H1 (cell line): ENCODE data around the gene SH3YL1. TPM values are rescaled to one million over a fixed set of nuclear protein-coding genes. Genes with fewer than 3 reads are reported as not detected.

ENCODE experiments used
- CTCF ChIA-PET: fragments of 300-600 bp; sonication (Branson Sonifier 250); formaldehyde crosslinking; loops from one replicate; lab custom pipeline; 2021; ENCODE audit not compliant: partially characterized antibody; lab: Charles Lee
- POLR2A ChIA-PET: fragments of 300-600 bp; sonication (Branson Sonifier 250); formaldehyde crosslinking; loops from one replicate; lab custom pipeline; 2021; ENCODE audit warnings: inconsistent platforms; ENCODE audit not compliant: partially characterized antibody; lab: Charles Lee
- DNase-seq, 2 experiments: peaks; one replicate each; pipeline versions ENCODE4 v3.0.0 to v3.0.0-alpha.2; 2010 to 2022; ENCODE audit warnings: low spot score in 2 of 2, low read depth in 1 of 2, mixed read lengths in 1 of 2
- FAIRE-seq: peaks from 2 replicates; lab custom pipeline; 2011; peaks lifted over from hg19 to GRCh38; lab: Jason Lieb, UNC
- H2AFZ ChIP-seq: 2 replicates; pipeline ENCODE4 v1.8.1; 2012; ENCODE audit warnings: low read length, inconsistent platforms
- H2AK5ac ChIP-seq: 2 replicates; pipeline ENCODE4 v1.6.1; 2013; ENCODE audit warnings: low read depth, low read length
- H2BK120ac ChIP-seq: replicated peaks from 2 replicates; pipeline ENCODE3; 2013; ENCODE audit warnings: low read depth, low read length, inconsistent platforms
- H2BK12ac ChIP-seq: 2 replicates; pipeline ENCODE4 v1.6.1; 2013; ENCODE audit warnings: low read depth, low read length
- H2BK15ac ChIP-seq: 2 replicates; pipeline ENCODE4 v1.6.1; 2013; ENCODE audit warnings: low read length
- H2BK20ac ChIP-seq: 2 replicates; pipeline ENCODE4 v1.6.1; 2013; ENCODE audit warnings: low read length
- H2BK5ac ChIP-seq: 2 replicates; pipeline ENCODE4 v1.6.1; 2013; ENCODE audit warnings: low read depth, low read length
- H3K14ac ChIP-seq: 2 replicates; pipeline ENCODE4 v1.6.1; 2013; ENCODE audit warnings: inconsistent platforms; ENCODE audit not compliant: insufficient read length
- H3K18ac ChIP-seq: 2 replicates; pipeline ENCODE4 v1.6.1; 2013; ENCODE audit warnings: low read length; ENCODE audit errors: extremely low read depth
- H3K23ac ChIP-seq: 2 replicates; pipeline ENCODE4 v1.6.1; 2013; ENCODE audit warnings: inconsistent platforms; ENCODE audit not compliant: insufficient read length
- H3K23me2 ChIP-seq: 2 replicates; pipeline ENCODE4 v1.6.1; 2013; ENCODE audit warnings: low read depth, low read length
- H3K27ac ChIP-seq: 2 replicates; pipeline ENCODE4 v1.6.1; 2011; ENCODE audit warnings: low read depth, low read length, inconsistent platforms
- H3K27me3 ChIP-seq, 4 experiments: replicated peaks in 1 of 4; 1 replicate in 1 of 4; 2 replicates in 3 of 4; pipeline versions ENCODE4 v1.6.1 to v1.8.1; 2011 to 2013; ENCODE audit warnings: low read length in 3 of 4, mild to moderate bottlenecking in 3 of 4, inconsistent platforms in 2 of 4, mixed read lengths in 2 of 4, moderate library complexity in 1 of 4; ENCODE audit not compliant: control insufficient read depth in 3 of 4, insufficient read depth in 3 of 4; ENCODE audit errors: extremely low read depth in 1 of 4
- H3K36me3 ChIP-seq, 4 experiments: 2 replicates each; pipeline versions ENCODE4 v1.6.1 to v1.8.1; 2011 to 2013; ENCODE audit warnings: mild to moderate bottlenecking in 4 of 4, low read length in 3 of 4, moderate library complexity in 2 of 4, control low read depth in 1 of 4, inconsistent platforms in 1 of 4; ENCODE audit not compliant: insufficient read depth in 4 of 4, control insufficient read depth in 2 of 4
- H3K4ac ChIP-seq: replicated peaks from 2 replicates; pipeline ENCODE3; 2013; ENCODE audit warnings: low read length, low read depth, mixed read lengths, inconsistent platforms; ENCODE audit not compliant: insufficient read length
- H3K4me1 ChIP-seq, 4 experiments: replicated peaks in 1 of 4; 1 replicate in 1 of 4; 2 replicates in 3 of 4; pipeline versions ENCODE4 v1.6.1 to v1.8.1; 2011 to 2013; ENCODE audit warnings: low read length in 3 of 4, inconsistent platforms in 2 of 4, mixed read lengths in 1 of 4; ENCODE audit not compliant: insufficient read depth in 4 of 4, control insufficient read depth in 3 of 4
- H3K4me2 ChIP-seq, 2 experiments: 2 replicates each; pipeline versions ENCODE4 v1.6.1 to v1.8.1; 2011 to 2013; ENCODE audit warnings: low read depth in 2 of 2, low read length in 2 of 2, control low read depth in 1 of 2, inconsistent platforms in 1 of 2, mild to moderate bottlenecking in 1 of 2; ENCODE audit not compliant: insufficient read depth in 1 of 2
- H3K4me3 ChIP-seq, 4 experiments: fragments of 200-600, 300-600 bp in 1 of 4; sonication (generic), shearing (Covaris generic), sonication (Bioruptor Twin) in 1 of 4; 2 replicates each; pipeline versions ENCODE4 v1.5.1 to v1.8.1; 2011 to 2016; ENCODE audit warnings: low read length in 4 of 4, low read depth in 3 of 4, control low read depth in 2 of 4, inconsistent platforms in 2 of 4, mild to moderate bottlenecking in 2 of 4, mixed read lengths in 1 of 4, moderate library complexity in 1 of 4; ENCODE audit not compliant: insufficient read depth in 2 of 4; ENCODE audit errors: extremely low read depth in 1 of 4
- H3K56ac ChIP-seq: replicated peaks from 2 replicates; pipeline ENCODE3; 2013; ENCODE audit warnings: low read depth, mild to moderate bottlenecking, mixed read lengths, low read length, inconsistent platforms; ENCODE audit not compliant: insufficient read length
- H3K79me1 ChIP-seq: 2 replicates; pipeline ENCODE4 v1.6.1; 2013; ENCODE audit warnings: low read depth, low read length, control low read depth
- H3K79me2 ChIP-seq, 2 experiments: 2 replicates each; pipeline versions ENCODE4 v1.6.1 to v1.8.1; 2012 to 2013; ENCODE audit warnings: low read length in 2 of 2, mild to moderate bottlenecking in 2 of 2, inconsistent platforms in 1 of 2; ENCODE audit not compliant: insufficient read depth in 2 of 2, control insufficient read depth in 1 of 2
- H3K9ac ChIP-seq, 4 experiments: replicated peaks in 1 of 4; 1 replicate in 1 of 4; 2 replicates in 3 of 4; pipeline versions ENCODE4 v1.6.1 to v1.8.1; 2011 to 2013; ENCODE audit warnings: low read depth in 3 of 4, low read length in 3 of 4, control low read depth in 2 of 4, mild to moderate bottlenecking in 2 of 4, moderate library complexity in 2 of 4, inconsistent platforms in 1 of 4; ENCODE audit errors: extremely low read depth in 1 of 4
- H3K9me3 ChIP-seq, 2 experiments: 2 replicates each; pipeline versions ENCODE4 v1.6.1 to v1.8.1; 2012 to 2013; ENCODE audit warnings: mild to moderate bottlenecking in 2 of 2, moderate library complexity in 2 of 2, control low read depth in 1 of 2, inconsistent platforms in 1 of 2, low read depth in 1 of 2, low read length in 1 of 2, mixed read lengths in 1 of 2; ENCODE audit not compliant: insufficient read depth in 2 of 2
- H4K20me1 ChIP-seq, 2 experiments: replicated peaks in 1 of 2; 2 replicates each; pipeline versions ENCODE3 to v1.8.1; 2011 to 2013; ENCODE audit warnings: inconsistent platforms in 2 of 2, low read length in 2 of 2, mild to moderate bottlenecking in 1 of 2; ENCODE audit not compliant: insufficient read depth in 2 of 2, control insufficient read depth in 1 of 2
- H4K5ac ChIP-seq: 2 replicates; pipeline ENCODE4 v1.6.1; 2013; ENCODE audit warnings: low read length, low read depth, mixed read lengths, inconsistent platforms; ENCODE audit not compliant: insufficient read length
- H4K8ac ChIP-seq: 2 replicates; pipeline ENCODE4 v1.8.0; 2013; ENCODE audit warnings: mild to moderate bottlenecking, moderate library complexity, low read length, inconsistent platforms; ENCODE audit not compliant: insufficient read depth; ENCODE audit errors: extremely low read depth
- H4K91ac ChIP-seq: replicated peaks from 2 replicates; pipeline ENCODE3; 2013; ENCODE audit warnings: low read length, mixed read lengths, inconsistent platforms; ENCODE audit not compliant: insufficient read length
- BCL11A ChIP-seq, 2 experiments: IDR thresholded peaks; one replicate each; pipeline ENCODE4 v1.6.1; 2011; ENCODE audit warnings: low read depth in 2 of 2, low read length in 2 of 2, mild to moderate bottlenecking in 2 of 2
- CTCF ChIP-seq, 3 experiments: IDR thresholded peaks; 1 replicate in 2 of 3; 2 replicates in 1 of 3; pipeline versions ENCODE4 v1.5.1 to v1.6.1; 2011; ENCODE audit warnings: low read length in 3 of 3, mild to moderate bottlenecking in 3 of 3, inconsistent platforms in 2 of 3, low read depth in 1 of 3, moderate library complexity in 1 of 3; ENCODE audit not compliant: insufficient read depth in 1 of 3; ENCODE audit errors: control extremely low read depth in 1 of 3
- HDAC6 ChIP-seq: IDR thresholded peaks from one replicate; pipeline ENCODE4 v1.7.1; 2012; ENCODE audit warnings: low read depth, mild to moderate bottlenecking, inconsistent platforms, low read length, moderate library complexity
- MAFK ChIP-seq: IDR thresholded peaks from 2 replicates; pipeline ENCODE4 v1.6.1; 2012; ENCODE audit warnings: low read depth, mild to moderate bottlenecking, improper control_type of control experiment, low read length
- RAD21 ChIP-seq, 2 experiments: IDR thresholded peaks in 1 of 2; conservative IDR thresholded peaks in 1 of 2; 2 replicates each; pipeline ENCODE4 v1.6.1; 2011; ENCODE audit warnings: low read depth in 2 of 2, low read length in 2 of 2, improper control_type of control experiment in 1 of 2, inconsistent platforms in 1 of 2, mild to moderate bottlenecking in 1 of 2, moderate library complexity in 1 of 2
- SIRT6 ChIP-seq: IDR thresholded peaks from one replicate; pipeline ENCODE4 v1.7.1; 2012; ENCODE audit warnings: low read length, inconsistent platforms
- USF2 ChIP-seq: IDR thresholded peaks from 2 replicates; pipeline ENCODE4 v1.6.1; 2011; ENCODE audit warnings: low read length, improper control_type of control experiment
- WGBS, 2 experiments: shearing (Covaris generic) in 1 of 2; methylation state at CpG; one replicate each; pipeline versions ENCODE4 v1.1.6 to v1.1.7; 2013 to 2015; ENCODE audit warnings: low lambda C conversion rate in 2 of 2, mixed read lengths in 2 of 2, inconsistent platforms in 1 of 2, low coverage in 1 of 2, missing lambda C conversion rate in 1 of 2; ENCODE audit not compliant: insufficient replicate concordance in 2 of 2, insufficient coverage in 1 of 2, insufficient read length in 1 of 2; ENCODE audit errors: extremely low coverage in 1 of 2, missing lambda C conversion rate in 1 of 2; 5-methylcytosine and 5-hydroxymethylcytosine counted together
- polyA plus RNA-seq, 7 experiments: library from polyadenylated mRNA; depleted of rRNA in 3 of 7; stranded (reverse) in 5 of 7; unstranded in 2 of 7; fragments of >200 nt in 5 of 7; fragments of 200-250 nt in 2 of 7; gene quantifications; 1 replicate in 5 of 7; 2 replicates in 1 of 7; 4 replicates in 1 of 7; pipeline versions ENCODE4 v1.2.1 to v1.2.3, GENCODE V29; 2011 to 2013; ENCODE audit warnings: missing spikeins in 2 of 7, mixed read lengths in 2 of 7
- total RNA-seq: library from RNA; stranded (reverse); fragmentation: NEBNext Ultra II Directional; extraction: Animal tissue kit (Norgen Biotek cat#: 25700); gene quantifications from 2 replicates; pipeline ENCODE4 v1.2.1, GENCODE V29; 2021

Gene SH3YL1
- total and polyA plus RNA-seq, 2 of the 8 experiments (the other 6 are each of a cell fraction or from before 2014, with no cell fraction given) = 13.6 to 37.2 TPM

- H3K4ac ChIP-seq = no peak overlapping the region
- H3K23me2 ChIP-seq = no peaks in the 10 kb centered on the region
- no peak overlapping the region for H3K27ac ChIP-seq
- peaks cover 3 to 19% of the 10 kb centered on the region in 2 experiments; a peak in 3 of 4 replicates for H3K79me2 ChIP-seq
- peaks cover 12 to 65% (median 38%) of the 10 kb centered on the region in 4 experiments for H3K36me3 ChIP-seq
- no peak overlapping the region for H4K8ac ChIP-seq
- H3K23ac ChIP-seq = no peak overlapping the region
- H3K79me1 ChIP-seq = peaks cover 2% of the 10 kb centered on the region; the same call in 1 of the 2 replicates
- no peak overlapping the region for H3K4me2 ChIP-seq
- H4K20me1 ChIP-seq = peaks cover 9 to 18% of the 10 kb centered on the region in 2 experiments
- H4K91ac ChIP-seq = no peak overlapping the region
- 93% methylated on average over 4 of the region's 4 CpGs; no CpG with 5 or more reads in 1 of the 2 experiments for WGBS, 2 experiments
- no peak overlapping the region for H3K56ac ChIP-seq
- no peak overlapping the region for H3K18ac ChIP-seq
- no peak overlapping the region for H2BK12ac ChIP-seq
- H2BK120ac ChIP-seq = no peak overlapping the region
- no peak overlapping the region for H3K14ac ChIP-seq
- H3K27me3 ChIP-seq = no peaks in the 10 kb centered on the region; a peak in 1 of 7 replicates
- H2BK20ac ChIP-seq = no peak overlapping the region
- H4K5ac ChIP-seq = no peak overlapping the region
- H3K9me3 ChIP-seq = no peaks in the 10 kb centered on the region
- DNase-seq (no peak), FAIRE-seq (no peak)
- peaks cover 3 to 18% (median 10%) of the 10 kb centered on the region in 4 experiments for H3K4me1 ChIP-seq
- no peak overlapping the region for H3K4me3 ChIP-seq
- ChIA-PET POLR2A (interaction anchor here (0.6 to 1.1 kb wide), 3 partner anchors 9 to 34 kb away, joined by 3 to 4 read pairs (median 3); partner anchors contain the start of gene SH3YL1), CTCF (interaction anchor here (0.8 to 1.6 kb wide), 6 partner anchors 10 to 156 kb away, joined by 3 to 8 read pairs (median 4); no protein-coding TSS in a partner anchor)
- no peak overlapping the region for H3K9ac ChIP-seq
- H2BK15ac ChIP-seq = no peak overlapping the region
- no peak overlapping the region for H2AFZ ChIP-seq
- no peak overlapping the region for H2BK5ac ChIP-seq
- H2AK5ac ChIP-seq = no peak overlapping the region
- TF ChIP-seq SIRT6 = no peak
- no peak for TF ChIP-seq HDAC6
- no peak for TF ChIP-seq CTCF (IDR thresholded peaks at IDR 0.05; ENCODE audit: control extremely low read depth in 1 of 3, insufficient read depth in 1 of 3, low read depth in 1 of 3, low read length in 3 of 3)
- TF ChIP-seq BCL11A (IDR thresholded peaks at IDR 0.05; ENCODE audit: low read depth in 2 of 2, low read length in 2 of 2) = no peak
- no peak for TF ChIP-seq USF2
- no peak for TF ChIP-seq RAD21 (IDR thresholded peaks at IDR 0.05 in 1 of 2, conservative IDR thresholded peaks at IDR 0.05 in 1 of 2; ENCODE audit: low read depth in 2 of 2, low read length in 2 of 2)
- no peak for TF ChIP-seq MAFK
Measured at GRCh38 chr2:279956-280649, 16.3 kb upstream of the SH3YL1 start.
